GM21619 (cell line): Measurements from ENCODE around the gene CDC37.

Source experiments
- ATAC-seq: cut with Tn5 transposase; IDR thresholded peaks from one replicate; pipeline ENCODE4 v1.9.1; 2021; ENCODE audit not compliant: unreplicated experiment

CDC37 gene

GRCh38 chr19:10363789-10364281, 39.5 kb downstream of the CDC37 start:
- ATAC-seq = no peak

GRCh38 chr19:10362259-10362658, 41.1 kb downstream of the CDC37 start:
- no peak for ATAC-seq

- no peak for ATAC-seq
These were observed 41.8 kb downstream of the CDC37 start for GRCh38 chr19:10361569-10362011.

GRCh38 chr19:10356431-10356830, 46.9 kb downstream of the CDC37 start:
- no peak for ATAC-seq

GRCh38 chr19:10353793-10354391, 49.5 kb downstream of the CDC37 start:
- no peak for ATAC-seq

DNA sequence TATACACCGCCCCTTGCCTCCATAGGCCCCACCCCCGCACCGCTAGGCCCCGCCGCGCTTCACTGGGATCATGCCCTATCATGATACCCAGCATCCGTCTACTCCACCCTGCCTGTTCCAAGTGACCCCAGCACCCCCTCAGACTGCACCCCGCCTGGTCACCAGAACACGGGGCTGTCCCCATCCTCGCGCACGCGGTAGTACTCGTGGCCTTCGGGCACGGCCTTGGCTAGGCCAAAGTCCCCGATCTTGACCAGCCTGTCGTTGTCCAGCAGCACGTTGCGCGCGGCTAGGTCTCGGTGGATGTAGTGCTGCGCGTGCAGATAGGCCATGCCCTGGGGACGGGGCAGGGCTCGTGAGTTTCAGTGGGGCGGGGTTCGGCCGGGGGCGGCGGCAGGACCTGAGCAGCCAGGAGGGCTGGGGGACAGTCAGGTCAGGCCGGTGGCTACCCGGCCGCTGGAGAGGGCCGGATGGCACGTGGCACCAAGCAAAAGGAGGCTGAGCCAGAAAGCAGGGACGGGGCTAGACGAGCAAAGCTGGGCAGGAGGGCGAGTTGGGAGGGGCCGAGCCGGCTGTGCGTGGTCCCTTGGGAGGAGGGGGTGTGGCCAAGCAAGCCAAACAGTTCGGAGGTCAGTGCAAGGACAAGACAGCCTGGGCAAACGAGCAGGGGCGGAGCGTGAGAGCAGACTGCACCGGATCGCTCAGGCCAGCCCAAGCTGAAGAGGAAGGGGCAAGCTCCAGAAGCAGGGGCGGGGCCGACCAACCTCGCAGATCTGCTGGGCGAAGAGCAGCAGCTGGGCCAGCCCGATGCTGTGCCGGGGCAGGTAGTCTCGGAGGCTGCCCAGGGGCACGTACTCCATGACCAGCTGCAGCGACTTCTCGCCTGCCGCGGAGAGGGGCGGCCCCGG, 50.3 kb downstream of the CDC37 start:
- ATAC-seq = no peak

DNA sequence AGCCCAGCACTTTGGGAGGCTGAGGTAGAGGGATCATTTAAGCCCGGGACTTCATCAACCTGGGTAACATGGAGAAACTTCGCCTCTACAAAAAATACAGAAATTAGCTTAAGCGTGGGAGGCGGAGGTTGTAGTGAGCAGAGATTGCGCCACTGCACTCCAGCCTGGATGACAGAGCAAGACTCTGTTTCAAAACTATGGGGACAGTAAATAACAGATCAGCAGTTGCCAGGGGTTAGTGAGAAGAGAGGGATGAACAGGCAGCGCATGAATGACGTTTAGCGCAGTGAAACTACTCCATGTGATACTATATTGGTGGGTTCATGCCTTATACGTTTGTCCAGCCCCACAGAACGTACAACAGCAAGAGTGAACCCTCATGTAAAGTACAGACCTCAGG, 56.8 kb downstream of the CDC37 start:
- ATAC-seq = no peak

GRCh38 chr19:10344780-10345179, 58.6 kb downstream of the CDC37 start:
- no peak for ATAC-seq

DNA sequence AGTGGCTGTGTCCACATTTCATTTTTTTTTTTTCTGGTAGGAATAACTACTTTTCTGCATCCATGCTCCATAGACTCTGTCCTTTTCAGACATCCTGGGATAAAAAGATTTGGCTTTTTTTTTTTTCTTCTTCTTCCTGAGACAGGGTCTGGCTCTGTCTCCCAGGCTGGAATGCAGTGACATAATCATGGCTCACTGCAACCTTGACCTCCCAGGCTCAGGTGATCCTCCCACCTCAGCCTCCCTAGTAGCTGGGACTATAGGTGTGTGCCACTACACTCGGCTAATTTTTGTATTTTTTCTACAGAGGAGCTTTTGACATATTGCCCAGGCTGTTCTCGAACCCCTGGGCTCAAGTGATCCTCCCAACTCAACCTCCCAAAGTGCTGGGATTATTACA, 59.8 kb downstream of the CDC37 start:
- ATAC-seq = no peak
